GM18907 (cell line): ENCODE data around the gene MYBBP1A.

Source experiments
- ATAC-seq: cut with Tn5 transposase; IDR thresholded peaks from one replicate; pipeline ENCODE4 v1.9.1; 2021; ENCODE audit warnings: mild to moderate bottlenecking, moderate library complexity; ENCODE audit not compliant: unreplicated experiment

Gene MYBBP1A

GRCh38 chr17:4525691-4526397 is 29.3 kb downstream of the MYBBP1A start:
- ATAC-seq = no peak

GRCh38 chr17:4523946-4524345 is 31.2 kb downstream of the MYBBP1A start:
- no peak for ATAC-seq

GRCh38 chr17:4522661-4523060 is 32.5 kb downstream of the MYBBP1A start:
- no peak for ATAC-seq

GRCh38 chr17:4520894-4521600 is 34.1 kb downstream of the MYBBP1A start:
- ATAC-seq = no peak

GRCh38 chr17:4520060-4520893 is 34.9 kb downstream of the MYBBP1A start:
- ATAC-seq = no peak

- ATAC-seq = no peak
Measured at GRCh38 chr17:4519361-4519788, 35.8 kb downstream of the MYBBP1A start.

- ATAC-seq = no peak
Measured at GRCh38 chr17:4518901-4519300, 36.3 kb downstream of the MYBBP1A start.

GRCh38 chr17:4516735-4517134 is 38.4 kb downstream of the MYBBP1A start:
- ATAC-seq = no peak

DNA sequence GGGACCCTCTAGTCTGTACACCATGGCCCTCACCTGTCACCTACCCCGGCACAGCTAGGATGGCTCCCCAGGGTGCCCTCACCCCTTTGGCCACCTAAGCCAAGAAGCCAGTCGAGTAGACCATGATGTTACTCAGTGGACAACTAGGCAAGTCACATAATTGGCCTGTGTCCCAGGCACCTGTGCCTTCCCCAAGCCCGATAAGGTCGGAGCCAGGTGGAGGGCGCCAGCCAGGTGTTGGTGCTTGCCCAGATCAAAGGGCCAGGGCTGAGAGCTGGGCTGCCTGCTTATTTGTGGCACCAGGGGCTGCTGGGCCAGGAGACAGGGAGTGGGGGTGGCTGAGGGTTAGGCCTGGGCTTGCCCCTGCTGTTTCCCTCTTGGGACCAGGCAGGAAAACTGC is 39.7 kb downstream of the MYBBP1A start:
- ATAC-seq = no peak

DNA sequence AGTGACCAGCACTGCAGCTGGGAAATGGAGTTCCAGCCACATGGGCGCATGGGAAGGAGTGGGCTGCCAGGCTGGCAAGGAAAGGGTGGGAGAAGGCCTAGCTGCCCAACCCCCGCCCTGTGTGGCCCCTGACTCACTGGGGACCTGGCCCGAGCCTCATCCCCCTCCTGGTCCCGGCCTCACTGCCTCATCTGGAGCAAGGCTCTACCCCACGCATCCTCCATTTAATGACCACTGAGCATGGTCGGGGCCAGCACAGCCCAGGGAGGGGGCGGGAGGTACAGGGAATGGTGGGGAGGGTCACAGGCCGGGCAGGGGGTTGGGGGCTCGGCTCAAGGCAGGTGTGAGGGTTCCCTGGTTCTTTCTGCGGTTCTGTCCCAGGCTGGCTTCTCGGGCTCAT is 40.4 kb downstream of the MYBBP1A start:
- ATAC-seq = no peak

- no peak for ATAC-seq
Measured at GRCh38 chr17:4514206-4514605, 41.0 kb downstream of the MYBBP1A start.

DNA sequence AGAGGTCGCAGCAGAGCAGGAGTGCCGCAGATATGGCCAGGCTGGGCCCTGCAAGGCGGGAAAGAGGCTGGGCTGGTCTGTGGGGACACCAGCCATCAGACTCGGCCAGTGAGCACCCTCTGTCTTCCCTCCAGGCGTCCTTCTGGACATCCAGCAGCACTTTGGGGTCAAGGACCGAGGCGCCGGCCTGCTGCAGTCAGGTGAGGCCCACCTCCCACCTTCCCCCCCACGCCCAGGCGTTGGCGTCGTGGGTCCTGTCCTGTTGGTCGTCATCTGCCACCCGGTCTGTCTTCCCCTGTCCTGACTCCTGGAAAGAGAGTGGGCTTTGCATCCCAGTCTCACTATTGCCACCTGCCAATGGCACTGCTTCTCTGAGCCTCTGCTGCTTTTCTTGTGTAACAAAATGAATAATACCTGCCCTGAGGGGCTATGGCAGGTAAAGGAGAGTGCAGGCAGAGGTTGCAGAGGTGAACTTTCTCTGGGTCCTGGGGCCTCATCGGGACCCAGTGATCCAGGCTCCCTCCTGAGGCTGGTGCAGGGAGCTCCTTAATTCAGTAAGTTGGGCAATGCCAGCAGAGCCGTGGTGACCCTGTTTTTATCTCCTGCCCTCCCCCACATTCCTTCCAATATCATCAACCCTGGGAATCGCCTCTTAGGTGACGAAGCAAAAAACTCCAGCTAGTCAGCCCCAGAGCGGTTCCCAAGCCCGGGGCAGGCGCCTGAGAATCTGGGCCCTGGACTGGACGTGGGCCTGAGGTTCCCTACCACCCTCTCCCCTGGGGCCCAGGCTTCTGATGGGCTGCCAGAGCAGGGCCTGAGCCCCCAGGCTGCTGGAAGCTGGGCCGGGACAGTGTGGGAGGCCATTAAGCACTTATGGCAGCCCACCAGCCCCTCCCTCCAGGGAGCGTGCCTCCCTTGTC is 41.8 kb downstream of the MYBBP1A start:
- ATAC-seq = no peak

DNA sequence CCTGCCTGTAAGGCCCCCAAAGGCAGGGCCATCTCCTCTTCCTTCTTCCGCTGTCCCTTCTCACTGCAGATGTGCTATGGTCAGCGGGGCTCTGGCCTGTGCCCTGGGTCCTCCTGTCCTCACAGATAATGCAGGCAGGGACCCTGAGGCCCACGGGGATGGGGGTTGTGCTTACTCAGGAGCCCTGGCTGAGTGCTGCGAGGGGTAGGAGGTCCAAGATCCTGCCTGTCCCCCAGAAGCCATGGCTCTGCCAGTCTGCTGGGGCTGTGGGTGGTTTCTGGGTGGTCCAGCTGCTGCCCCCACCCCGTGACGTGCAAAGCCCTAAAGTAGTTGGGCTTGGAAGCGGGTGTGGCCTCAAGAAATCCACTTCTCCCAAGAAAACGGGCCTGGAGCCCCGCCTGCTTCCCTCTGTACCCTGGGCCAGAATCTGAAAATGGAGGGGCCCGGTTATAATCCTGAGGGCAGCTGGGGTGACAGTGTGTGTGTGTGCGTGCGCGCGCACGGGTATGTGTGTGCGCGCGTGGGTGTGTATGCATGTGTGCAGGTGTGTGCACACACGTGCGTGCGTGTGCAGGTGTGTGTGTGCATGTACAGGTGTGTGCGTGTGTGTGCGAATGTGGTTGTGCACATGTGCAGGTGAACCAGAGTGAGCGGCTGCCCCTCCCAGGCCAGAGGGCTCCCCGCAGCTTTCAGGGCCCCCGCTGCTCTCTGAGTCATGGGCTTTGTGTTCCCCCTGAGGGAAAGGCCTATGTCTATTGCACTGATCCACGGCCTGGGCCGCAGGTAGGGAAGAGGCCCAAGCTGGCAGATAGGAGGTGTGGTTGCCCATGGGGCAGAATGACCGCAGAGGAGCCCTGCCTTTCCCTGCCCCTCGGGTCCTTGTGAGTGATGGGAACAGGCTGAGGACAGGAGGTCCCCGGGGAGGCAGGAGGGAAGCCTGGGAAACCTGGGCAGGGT is 42.8 kb downstream of the MYBBP1A start:
- no peak for ATAC-seq

GRCh38 chr17:4511199-4511932 is 43.8 kb downstream of the MYBBP1A start:
- no peak for ATAC-seq

DNA sequence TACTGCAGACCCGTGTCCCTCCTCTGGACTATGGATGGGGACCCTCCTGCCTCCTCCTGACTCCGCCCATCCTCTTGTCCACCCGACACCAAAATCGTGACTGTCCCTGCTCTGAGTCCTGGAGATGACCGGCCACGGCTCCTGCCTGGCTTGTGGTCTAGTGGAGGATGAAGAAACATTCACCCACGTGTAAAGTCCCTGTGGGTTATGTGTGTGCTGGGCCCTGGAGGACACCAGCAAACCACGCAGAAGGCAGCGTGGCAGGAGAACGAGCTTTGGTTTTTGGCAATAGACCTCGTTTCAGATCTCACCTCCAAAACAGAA is 44.6 kb downstream of the MYBBP1A start:
- no peak for ATAC-seq

DNA sequence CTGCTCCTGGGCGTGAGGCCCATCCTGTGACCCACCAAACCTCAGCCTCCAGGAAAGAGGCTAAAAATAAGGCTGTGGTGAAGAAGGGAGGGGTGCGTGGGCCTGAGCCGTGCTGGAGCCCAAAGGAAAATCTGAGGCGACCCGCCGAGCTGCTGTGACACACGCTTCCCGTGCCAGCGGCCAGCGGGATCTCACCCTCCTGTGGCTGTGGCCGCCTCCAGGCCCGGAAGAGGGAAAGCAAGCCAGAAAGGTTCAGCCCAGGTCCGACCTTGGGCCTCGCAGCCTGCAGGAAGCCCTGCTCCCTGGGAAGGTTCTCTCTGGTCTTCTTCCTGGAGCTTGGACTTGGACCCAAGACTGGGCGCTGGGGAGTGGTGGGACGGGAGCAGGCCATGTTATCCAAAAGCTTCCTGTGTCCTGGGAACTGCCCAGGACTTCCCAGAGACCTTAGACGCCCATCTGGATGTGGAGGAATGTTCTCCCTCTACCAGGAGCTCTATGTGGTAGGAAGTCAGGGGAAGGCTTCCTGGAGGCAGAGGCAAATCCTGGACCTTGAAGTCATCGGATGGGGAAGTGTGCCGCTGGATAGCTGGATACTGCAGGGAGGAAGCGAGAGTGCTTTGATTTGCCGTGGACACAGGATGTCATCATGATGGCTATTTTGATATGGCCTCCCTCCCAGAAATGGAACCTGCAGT is 45.1 kb downstream of the MYBBP1A start:
- ATAC-seq = no peak

- ATAC-seq = no peak
Measured at GRCh38 chr17:4509401-4509800, 45.8 kb downstream of the MYBBP1A start.

DNA sequence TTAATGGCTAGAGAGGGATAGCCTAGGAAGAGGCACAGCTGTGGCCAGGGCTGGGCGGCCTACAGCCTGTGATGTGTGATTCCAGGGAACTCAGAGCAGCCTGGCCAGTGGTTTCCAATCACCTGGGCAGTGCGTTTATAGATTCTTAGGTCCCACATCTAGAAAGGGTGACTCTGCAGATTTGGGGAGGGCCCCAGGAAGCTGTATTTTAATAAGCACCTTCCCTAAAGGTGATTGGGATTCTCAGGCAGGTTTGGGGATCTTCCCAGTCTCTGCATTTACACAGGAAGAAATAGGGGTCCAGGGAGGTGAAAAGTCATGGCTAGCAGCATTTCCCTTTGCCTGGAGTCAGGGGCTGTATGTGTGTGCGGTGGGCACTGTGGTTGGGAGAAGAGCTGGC is 47.0 kb downstream of the MYBBP1A start:
- ATAC-seq = no peak
